OCI-LY1 (cell line): ENCODE results near the gene FRK.

Source experiments
- H2AFZ ChIP-seq: fragments of 200-600 bp; sonication (generic), shearing (Covaris generic); 2 replicates; pipeline ENCODE4 v1.6.0; 2014; ENCODE audit warnings: antibody characterized with exemption, mild to moderate bottlenecking, low read length
- H3F3A ChIP-seq: fragments of 200-600 bp; sonication (generic), shearing (Covaris generic); 2 replicates; pipeline ENCODE4 v1.6.0; 2014; ENCODE audit warnings: mild to moderate bottlenecking, antibody characterized with exemption, low read length, moderate library complexity; ENCODE audit not compliant: insufficient read depth
- H3K27ac ChIP-seq: fragments of 200-600 bp; sonication (generic); 2 replicates; pipeline ENCODE4 v1.5.1; 2014; ENCODE audit warnings: low read length, mixed run types, mild to moderate bottlenecking, low read depth; ENCODE audit not compliant: poor library complexity, severe bottlenecking
- H3K27me3 ChIP-seq: fragments of 200-600 bp; sonication (generic); 2 replicates; pipeline ENCODE4 v1.6.0; 2014; ENCODE audit warnings: antibody characterized with exemption, mild to moderate bottlenecking, low read length, moderate library complexity; ENCODE audit not compliant: insufficient read depth
- H3K36me3 ChIP-seq: fragments of 200-600 bp; sonication (generic); 2 replicates; pipeline ENCODE4 v1.6.1; 2014; ENCODE audit warnings: mild to moderate bottlenecking, antibody characterized with exemption, low read length, moderate library complexity, mixed read lengths; ENCODE audit not compliant: insufficient read depth
- H3K4me1 ChIP-seq: fragments of 200-600 bp; sonication (generic); 2 replicates; pipeline ENCODE4 v1.5.1; 2014; ENCODE audit warnings: mild to moderate bottlenecking, low read length, moderate library complexity; ENCODE audit not compliant: insufficient read depth, severe bottlenecking
- H3K4me2 ChIP-seq: fragments of 200-600 bp; sonication (generic), shearing (Covaris generic); 2 replicates; pipeline ENCODE4 v1.6.1; 2014; ENCODE audit warnings: low read length
- H3K4me3 ChIP-seq: fragments of 200-600 bp; sonication (generic); 2 replicates; pipeline ENCODE4 v1.5.1; 2014; ENCODE audit warnings: low read length, low read depth, mild to moderate bottlenecking, mixed read lengths; ENCODE audit not compliant: poor library complexity, severe bottlenecking
- H3K79me2 ChIP-seq: fragments of 200-600 bp; shearing (Covaris generic); 2 replicates; pipeline ENCODE4 v1.6.1; 2016; ENCODE audit warnings: mixed run types, low read length, mixed read lengths; ENCODE audit not compliant: insufficient read depth
- H3K9ac ChIP-seq: fragments of 200-600 bp; sonication (generic), shearing (Covaris generic); 2 replicates; pipeline ENCODE4 v1.6.1; 2014; ENCODE audit warnings: mild to moderate bottlenecking, low read length, mixed read lengths
- H3K9me2 ChIP-seq: fragments of 200-600 bp; sonication (generic), shearing (Covaris generic); 2 replicates; pipeline ENCODE4 v1.6.1; 2014; ENCODE audit warnings: low read depth, mild to moderate bottlenecking, low read length, mixed read lengths
- H3K9me3 ChIP-seq: fragments of 200-600 bp; shearing (Covaris generic); 2 replicates; pipeline ENCODE4 v1.6.1; 2014; ENCODE audit warnings: low read length, mixed read lengths
- H4K20me1 ChIP-seq: fragments of 200-600 bp; sonication (generic), shearing (Covaris generic); 2 replicates; pipeline ENCODE4 v1.6.0; 2016; ENCODE audit warnings: mild to moderate bottlenecking, low read length; ENCODE audit not compliant: insufficient read depth
- EZH2 ChIP-seq: fragments of 200-600 bp; sonication (generic), shearing (Covaris generic); IDR thresholded peaks from 2 replicates; pipeline ENCODE4 v1.8.0; 2017; ENCODE audit warnings: borderline replicate concordance, mixed run types, mild to moderate bottlenecking, antibody characterized with exemption, low read length, moderate library complexity, mixed read lengths
- TF ChIP-seq, protein P1 (sequence below): fragments of 200-600 bp; sonication (generic), shearing (Covaris generic); IDR thresholded peaks from 2 replicates; pipeline ENCODE4 v1.5.1; 2017; ENCODE audit warnings: mild to moderate bottlenecking, antibody characterized with exemption, low read length, moderate library complexity, mixed read lengths

The FRK gene

DNA sequence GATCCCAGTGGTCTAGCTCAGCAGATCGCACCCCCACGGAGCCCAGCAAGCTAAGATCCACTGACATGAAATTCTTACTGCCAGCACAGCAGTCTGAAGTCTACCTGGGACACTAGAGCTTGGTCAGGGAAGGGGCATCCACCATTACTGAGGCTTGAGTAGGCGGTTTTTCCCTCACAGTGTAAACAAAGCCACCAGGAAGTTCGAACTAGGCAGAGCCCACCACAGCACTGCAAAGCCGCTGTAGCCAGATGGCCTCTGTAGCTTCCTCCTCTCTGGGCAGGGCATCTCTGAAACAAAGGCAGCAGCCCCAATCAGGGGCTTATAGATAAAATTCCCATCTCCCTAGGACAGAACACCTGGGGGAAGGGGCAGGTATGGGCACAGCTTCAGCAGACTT lies 18.8 kb downstream of the FRK start:
- Histone ChIP-seq H3K9me2 (no peaks in the 10 kb centered on the region), H3K4me3 (no peak overlapping the region), H4K20me1 (no peaks in the 10 kb centered on the region), H3F3A (no peaks in the 10 kb centered on the region), H3K79me2 (no peaks in the 10 kb centered on the region), H3K27ac (no peak overlapping the region), H2AFZ (no peak overlapping the region), H3K9ac (no peak overlapping the region), H3K27me3 (no peaks in the 10 kb centered on the region), H3K4me1 (no peaks in the 10 kb centered on the region), H3K4me2 (no peak overlapping the region), H3K9me3 (no peaks in the 10 kb centered on the region), H3K36me3 (no peaks in the 10 kb centered on the region)
- no peak for TF ChIP-seq EZH2
- TF ChIP-seq, protein P1, sequence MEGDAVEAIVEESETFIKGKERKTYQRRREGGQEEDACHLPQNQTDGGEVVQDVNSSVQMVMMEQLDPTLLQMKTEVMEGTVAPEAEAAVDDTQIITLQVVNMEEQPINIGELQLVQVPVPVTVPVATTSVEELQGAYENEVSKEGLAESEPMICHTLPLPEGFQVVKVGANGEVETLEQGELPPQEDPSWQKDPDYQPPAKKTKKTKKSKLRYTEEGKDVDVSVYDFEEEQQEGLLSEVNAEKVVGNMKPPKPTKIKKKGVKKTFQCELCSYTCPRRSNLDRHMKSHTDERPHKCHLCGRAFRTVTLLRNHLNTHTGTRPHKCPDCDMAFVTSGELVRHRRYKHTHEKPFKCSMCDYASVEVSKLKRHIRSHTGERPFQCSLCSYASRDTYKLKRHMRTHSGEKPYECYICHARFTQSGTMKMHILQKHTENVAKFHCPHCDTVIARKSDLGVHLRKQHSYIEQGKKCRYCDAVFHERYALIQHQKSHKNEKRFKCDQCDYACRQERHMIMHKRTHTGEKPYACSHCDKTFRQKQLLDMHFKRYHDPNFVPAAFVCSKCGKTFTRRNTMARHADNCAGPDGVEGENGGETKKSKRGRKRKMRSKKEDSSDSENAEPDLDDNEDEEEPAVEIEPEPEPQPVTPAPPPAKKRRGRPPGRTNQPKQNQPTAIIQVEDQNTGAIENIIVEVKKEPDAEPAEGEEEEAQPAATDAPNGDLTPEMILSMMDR, result no peak

DNA sequence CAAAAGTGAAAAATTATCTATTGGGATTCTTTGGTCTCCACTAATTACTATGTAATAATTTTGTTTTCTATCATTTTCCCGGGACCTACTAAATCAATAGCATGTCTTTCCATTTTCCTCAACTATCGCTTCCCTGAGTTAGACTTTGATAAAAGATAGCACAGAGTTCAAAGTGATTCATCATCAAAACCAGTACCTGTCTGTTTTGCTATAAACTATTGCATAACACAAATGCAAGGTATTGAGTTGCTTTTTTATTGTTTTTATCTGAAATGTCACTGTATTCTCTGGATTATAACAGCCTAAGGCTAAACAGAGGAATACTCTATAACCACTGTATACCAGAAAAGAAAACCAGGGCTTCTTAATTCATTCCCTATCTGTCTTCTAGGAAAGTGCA lies 19.7 kb downstream of the FRK start:
- no peaks in the 10 kb centered on the region for H3K27me3 ChIP-seq
- H2AFZ ChIP-seq, result no peak overlapping the region
- no peaks in the 10 kb centered on the region for H3K79me2 ChIP-seq
- TF ChIP-seq EZH2, result no peak
- TF ChIP-seq, protein P1, result no peak
- H3K27ac ChIP-seq, result no peak overlapping the region
- no peaks in the 10 kb centered on the region for H4K20me1 ChIP-seq
- H3K9ac ChIP-seq, result no peak overlapping the region
- no peaks in the 10 kb centered on the region for H3K36me3 ChIP-seq
- no peak overlapping the region for H3K4me2 ChIP-seq
- no peaks in the 10 kb centered on the region for H3K9me3 ChIP-seq
- H3K4me1 ChIP-seq, result no peaks in the 10 kb centered on the region
- no peaks in the 10 kb centered on the region for H3F3A ChIP-seq
- no peak overlapping the region for H3K4me3 ChIP-seq
- H3K9me2 ChIP-seq, result no peaks in the 10 kb centered on the region

DNA sequence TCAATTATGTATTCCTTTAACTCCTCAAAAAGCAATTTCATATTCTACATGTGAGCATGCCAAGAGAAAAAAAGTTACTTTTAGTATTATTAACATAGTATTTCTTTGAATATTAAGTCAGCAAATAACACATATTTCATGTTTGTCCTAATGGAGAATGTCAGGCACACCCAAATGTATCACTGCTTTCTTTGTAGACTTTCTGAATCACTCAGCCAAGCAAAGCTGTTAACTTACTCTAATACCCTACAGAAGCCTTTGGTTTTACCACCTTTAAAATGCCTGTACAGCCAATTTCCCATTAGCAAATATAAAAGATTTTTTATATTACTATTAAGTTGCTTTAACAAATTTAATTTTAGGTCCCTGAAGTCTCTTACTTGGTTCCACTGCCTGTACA lies 23.8 kb downstream of the FRK start:
- H3K27me3 ChIP-seq, result no peaks in the 10 kb centered on the region
- no peaks in the 10 kb centered on the region for H3K4me1 ChIP-seq
- H3K9me3 ChIP-seq, result no peaks in the 10 kb centered on the region
- no peak overlapping the region for H3K4me3 ChIP-seq
- TF ChIP-seq, protein P1, result no peak
- TF ChIP-seq EZH2, result no peak
- H3K4me2 ChIP-seq, result no peak overlapping the region
- no peak overlapping the region for H3K27ac ChIP-seq
- H3K79me2 ChIP-seq, result no peaks in the 10 kb centered on the region
- H3K9me2 ChIP-seq, result no peaks in the 10 kb centered on the region
- no peak overlapping the region for H2AFZ ChIP-seq
- H3K9ac ChIP-seq, result no peak overlapping the region
- H3K36me3 ChIP-seq, result no peaks in the 10 kb centered on the region
- H3F3A ChIP-seq, result no peaks in the 10 kb centered on the region
- H4K20me1 ChIP-seq, result no peaks in the 10 kb centered on the region
